A549 (cell line): ENCODE measurements around the gene LRP5. TPM values are rescaled to one million over a fixed set of nuclear protein-coding genes. Genes with fewer than 3 reads are reported as not detected.

Experiments used
- ATAC-seq, 2 experiments: fragments of 200-7000 bp in 1 of 2; fragments of >200 bp in 1 of 2; cut with Nextera tagmentation in 1 of 2; cut with Tn5 transposase in 1 of 2; 3 replicates each; pipeline versions ENCODE4 v1.8.0 to v1.9.1; 2018 to 2020; ENCODE audit warnings: mild to moderate bottlenecking in 1 of 2, moderate library complexity in 1 of 2
- CTCF ChIA-PET: fragments of 300-600 bp; sonication (Branson Sonifier 250); formaldehyde crosslinking; extraction: SDS; loops from one replicate; lab custom pipeline; 2021; ENCODE audit warnings: antibody characterized with exemption, inconsistent platforms; lab: Yijun Ruan, JAX
- POLR2A ChIA-PET: fragments of 350-600 bp; formaldehyde crosslinking; extraction: SDS; loops from one replicate; lab custom pipeline; 2021; ENCODE audit warnings: antibody characterized with exemption, inconsistent platforms; lab: Yijun Ruan, JAX
- DNase-seq, 2 experiments: peaks; one replicate each; pipeline versions ENCODE4 v3.0.0 to v3.0.0-alpha.2; 2011 to 2016; ENCODE audit warnings: low read depth in 1 of 2, low spot score in 1 of 2
- FAIRE-seq: peaks from 2 replicates; lab custom pipeline; 2011; peaks lifted over from hg19 to GRCh38; lab: Jason Lieb, UNC
- H3K27ac ChIP-seq, 2 experiments: fragments of >200 bp; sonication (Bioruptor Twin); formaldehyde crosslinking; 3 replicates each; pipeline ENCODE4 v1.5.1; 2016 to 2017
- H3K4me1 ChIP-seq: fragments of >200 bp; sonication (Bioruptor Twin); formaldehyde crosslinking; 3 replicates; pipeline ENCODE4 v1.6.1; 2016
- H3K4me2 ChIP-seq: fragments of >200 bp; sonication (Bioruptor Twin); formaldehyde crosslinking; 3 replicates; pipeline ENCODE4 v1.6.1; 2016
- H3K4me3 ChIP-seq: fragments of >200 bp; sonication (Bioruptor Twin); formaldehyde crosslinking; 3 replicates; pipeline ENCODE4 v1.5.1; 2016
- H3K9me3 ChIP-seq: fragments of >200 bp; sonication (Bioruptor Twin); formaldehyde crosslinking; 3 replicates; pipeline ENCODE4 v1.6.1; 2016
- BHLHE40 ChIP-seq: IDR thresholded peaks from 2 replicates; pipeline ENCODE4 v1.6.1; 2012; ENCODE audit warnings: low read depth, low read length, inconsistent platforms
- CBX8 ChIP-seq: fragments of 200-600 bp; sonication (generic); IDR thresholded peaks from 2 replicates; pipeline ENCODE4 v1.6.1; 2016
- CEBPB ChIP-seq, 2 experiments: fragments of >200 bp in 1 of 2; sonication (Bioruptor Twin) in 1 of 2; formaldehyde crosslinking in 1 of 2; IDR thresholded peaks; 2 replicates each; pipeline ENCODE4 v1.6.1; 2012 to 2016
- CHD2 ChIP-seq: fragments of 150-350 bp; IDR thresholded peaks from 2 replicates; pipeline ENCODE4 v1.6.1; 2014; ENCODE audit warnings: low read length; ENCODE audit not compliant: partially characterized antibody
- CTCF ChIP-seq: fragments of >200 bp; sonication (Bioruptor Twin); formaldehyde crosslinking; IDR thresholded peaks from 3 replicates; pipeline ENCODE4 v1.5.1; 2016
- E2F6 ChIP-seq: IDR thresholded peaks from 2 replicates; pipeline ENCODE4 v1.6.1; 2012; ENCODE audit warnings: low read depth, borderline replicate concordance
- EHF ChIP-seq: fragments of 250-450 bp; sonication (Bioruptor Pico); IDR thresholded peaks from 2 replicates; pipeline ENCODE4 v1.5.0; 2020; ENCODE audit warnings: mild to moderate bottlenecking
- ELK1 ChIP-seq: fragments of 150-350 bp; IDR thresholded peaks from 2 replicates; pipeline ENCODE4 v1.6.1; 2014; ENCODE audit warnings: low read depth, mild to moderate bottlenecking, low read length
- EP300 ChIP-seq, 2 experiments: fragments of >200 bp; sonication (Bioruptor Twin); formaldehyde crosslinking; IDR thresholded peaks; 2 replicates in 1 of 2; 3 replicates in 1 of 2; pipeline ENCODE4 v1.6.1; 2016 to 2017
- FOSL2 ChIP-seq, 2 experiments: fragments of 450-650 bp in 1 of 2; fragments of >200 bp in 1 of 2; sonication (Bioruptor Twin) in 1 of 2; formaldehyde crosslinking; IDR thresholded peaks; 2 replicates each; pipeline versions ENCODE4 v1.5.0 to v1.6.1; 2016 to 2020; ENCODE audit warnings: mild to moderate bottlenecking in 1 of 2, moderate library complexity in 1 of 2
- GATA3 ChIP-seq: IDR thresholded peaks from 2 replicates; pipeline ENCODE4 v1.6.1; 2012; ENCODE audit warnings: borderline replicate concordance
- HES2 ChIP-seq: fragments of >200 bp; sonication (Bioruptor Twin); formaldehyde crosslinking; IDR thresholded peaks from 2 replicates; pipeline ENCODE4 v1.6.1; 2016
- JUNB ChIP-seq: fragments of >200 bp; sonication (Bioruptor Twin); formaldehyde crosslinking; IDR thresholded peaks from 2 replicates; pipeline ENCODE4 v1.6.1; 2016
- KDM1A ChIP-seq: fragments of 200-600 bp; sonication (generic); IDR thresholded peaks from 2 replicates; pipeline ENCODE4 v1.6.1; 2016; ENCODE audit warnings: low read depth, mild to moderate bottlenecking
- KDM5A ChIP-seq: fragments of 200-600 bp; sonication (generic); IDR thresholded peaks from 2 replicates; pipeline ENCODE4 v1.6.1; 2016; ENCODE audit warnings: antibody characterized with exemption, mild to moderate bottlenecking
- NPAS2 ChIP-seq: fragments of 250-450 bp; sonication (Bioruptor Pico); IDR thresholded peaks from 2 replicates; pipeline ENCODE4 v1.8.0; 2022; ENCODE audit warnings: mild to moderate bottlenecking, moderate library complexity, borderline replicate concordance
- NR3C1 ChIP-seq: fragments of >200 bp; sonication (Bioruptor Twin); formaldehyde crosslinking; IDR thresholded peaks from 3 replicates; pipeline ENCODE4 v1.6.1; 2017
- PHF8 ChIP-seq: fragments of 200-600 bp; sonication (generic); IDR thresholded peaks from 2 replicates; pipeline ENCODE4 v1.6.1; 2016; ENCODE audit warnings: low read depth, mild to moderate bottlenecking, antibody characterized with exemption, moderate library complexity, borderline replicate concordance
- POLR2A ChIP-seq: IDR thresholded peaks from 2 replicates; pipeline ENCODE4 v1.6.1; 2012; ENCODE audit warnings: mild to moderate bottlenecking, low read length
- POLR2AphosphoS2 ChIP-seq: conservative IDR thresholded peaks from 2 replicates; pipeline ENCODE4 v1.6.1; 2012; ENCODE audit warnings: low read length, improper control_type of control experiment, inconsistent platforms
- RAD21 ChIP-seq, 2 experiments: fragments of >200 bp in 1 of 2; sonication (Bioruptor Twin) in 1 of 2; formaldehyde crosslinking in 1 of 2; IDR thresholded peaks in 1 of 2; conservative IDR thresholded peaks in 1 of 2; 2 replicates in 1 of 2; 3 replicates in 1 of 2; pipeline ENCODE4 v1.6.1; 2012 to 2018; ENCODE audit warnings: inconsistent platforms in 1 of 2
- REST ChIP-seq: fragments of 200-600 bp; sonication (generic); IDR thresholded peaks from 2 replicates; pipeline ENCODE4 v1.6.1; 2016; ENCODE audit warnings: antibody characterized with exemption, mild to moderate bottlenecking, moderate library complexity
- TFCP2L1 ChIP-seq: fragments of 250-450 bp; sonication (Bioruptor Pico); IDR thresholded peaks from 2 replicates; pipeline ENCODE4 v1.5.0; 2021; ENCODE audit warnings: mild to moderate bottlenecking
- ZFP36 ChIP-seq: fragments of 450-650 bp; IDR thresholded peaks from 2 replicates; pipeline ENCODE4 v1.6.1; 2014; ENCODE audit warnings: borderline replicate concordance; ENCODE audit not compliant: partially characterized antibody
- ZSCAN20 ChIP-seq: fragments of 250-450 bp; sonication (Bioruptor Pico); IDR thresholded peaks from 2 replicates; pipeline ENCODE4 v1.8.0; 2022; ENCODE audit warnings: mild to moderate bottlenecking, moderate library complexity
- WGBS: methylation state at CpG from one replicate; pipeline ENCODE4 v1.1.6; 2017; ENCODE audit errors: missing lambda C conversion rate; 5-methylcytosine and 5-hydroxymethylcytosine counted together
- polyA plus RNA-seq, 4 experiments: library from polyadenylated mRNA; depleted of rRNA in 3 of 4; stranded (reverse); fragments of >200 nt; fragmentation: RNase III in 1 of 4; extraction: RNeasy Plus Mini Kit Qiagen cat#74134 plus additional on column Dnase treatment in 1 of 4; gene quantifications; 2 replicates in 3 of 4; 3 replicates in 1 of 4; pipeline ENCODE4 v1.2.3, GENCODE V29; 2011 to 2017

LRP5 gene
- polyA plus RNA-seq, 2 of the 4 experiments (the other 2 are of a cell fraction) = 10.9 to 32.3 TPM

- Histone ChIP-seq H3K27ac (no peak overlapping the region), H3K4me1 (peaks cover 4% of the 10 kb centered on the region; the same call in 1 of the 3 replicates), H3K4me2 (no peak overlapping the region), H3K4me3 (no peak overlapping the region), H3K9me3 (no peaks in the 10 kb centered on the region)
- POLR2A ChIA-PET = no interaction called here
- CTCF ChIA-PET = interaction anchor here (0.6 kb wide), 1 partner anchor 25 kb away, joined by 3 read pairs; no protein-coding TSS in a partner anchor
- FAIRE-seq = no peak
- WGBS = 82% methylated on average over 1 of the region's 1 CpG
- no peak for ATAC-seq
- TF ChIP-seq JUNB (no peak), BHLHE40 (no peak), HES2 (no peak), NPAS2 (CRISPR knock-in tag) (no peak), EHF (no peak), CEBPB (IDR thresholded peaks at IDR 0.05) (no peak), ELK1 (no peak)
- no peak for DNase-seq
Observed at GRCh38 chr11:68488623-68489022, 176.2 kb downstream of the LRP5 start.

- H3K4me3 ChIP-seq = no peak overlapping the region
- ChIA-PET POLR2A (no interaction called here), CTCF (interaction anchor here (1.6 kb wide), 1 partner anchor 12 kb away, joined by 4 read pairs; no protein-coding TSS in a partner anchor)
- no peak for ATAC-seq
- peaks cover 13% of the 10 kb centered on the region; the same call in 1 of the 3 replicates for H3K4me1 ChIP-seq
- H3K4me2 ChIP-seq = no peak overlapping the region
- no peaks in the 10 kb centered on the region for H3K9me3 ChIP-seq
- 76% methylated on average over 3 of the region's 3 CpGs for WGBS
- DNase-seq = no peak
- FAIRE-seq = no peak
- H3K27ac ChIP-seq = no peak overlapping the region
- TF ChIP-seq CHD2 = no peak
- no peak for TF ChIP-seq TFCP2L1 (CRISPR knock-in tag)
- TF ChIP-seq E2F6 = no peak
- TF ChIP-seq ZFP36 = no peak
- no peak for TF ChIP-seq ZSCAN20 (CRISPR knock-in tag)
- no peak for TF ChIP-seq POLR2AphosphoS2
- no peak for TF ChIP-seq FOSL2 (IDR thresholded peaks at IDR 0.05)
- no peak for TF ChIP-seq FOSL2 (CRISPR knock-in tag; IDR thresholded peaks at IDR 0.05)
- TF ChIP-seq ELK1 = no peak
- TF ChIP-seq CBX8 = no peak
- TF ChIP-seq GATA3 = no peak
- TF ChIP-seq EP300 (IDR thresholded peaks at IDR 0.05) = no peak
- TF ChIP-seq CTCF = no peak
- no peak for TF ChIP-seq KDM1A
Observed at GRCh38 chr11:68495220-68495729, 182.9 kb downstream of the LRP5 start.

- Histone ChIP-seq H3K4me3 (no peak overlapping the region), H3K27ac (no peak overlapping the region), H3K4me2 (no peak overlapping the region), H3K9me3 (no peaks in the 10 kb centered on the region), H3K4me1 (peaks cover 13% of the 10 kb centered on the region; the same call in 1 of the 3 replicates)
- 93% methylated on average over 3 of the region's 3 CpGs for WGBS
- ChIA-PET CTCF (interaction anchor here (1.6 kb wide), 1 partner anchor 11 kb away, joined by 4 read pairs; no protein-coding TSS in a partner anchor), POLR2A (no interaction called here)
- no peak for DNase-seq
- FAIRE-seq = no peak
- no peak for ATAC-seq
- TF ChIP-seq GATA3 (no peak), POLR2A (no peak), REST (no peak), KDM5A (no peak), ZSCAN20 (CRISPR knock-in tag) (no peak), EP300 (IDR thresholded peaks at IDR 0.05) (no peak), EHF (no peak), NPAS2 (CRISPR knock-in tag) (no peak), RAD21 (conservative IDR thresholded peaks at IDR 0.05 in 1 of 2, IDR thresholded peaks at IDR 0.05 in 1 of 2) (no peak), ZFP36 (no peak), TFCP2L1 (CRISPR knock-in tag) (no peak), NR3C1 (no peak), PHF8 (no peak), BHLHE40 (no peak)
Observed at GRCh38 chr11:68495872-68496271, 183.5 kb downstream of the LRP5 start.
